ENCODE measurements around the gene TRAF5. TPM values are rescaled to one million over a fixed set of nuclear protein-coding genes. Genes with fewer than 3 reads are reported as not detected.
"Not testable (repeated sequence)": the region's sequence is repeated elsewhere in the genome, so short reads cannot be mapped to it uniquely, and the experiment has no call there.

The TRAF5 gene
- total and polyA plus RNA-seq, 2 donors (not counting 3 experiments of a cell fraction or from before 2014, with no cell fraction given): 8.5 to 17.6 TPM

GRCh38 chr1:211386921-211387320 is 60.3 kb downstream of the TRAF5 start:
- Histone ChIP-seq H3K36me3 (ENCODE audit: control insufficient read depth in 2 of 2, extremely low read depth in 1 of 2, insufficient read depth in 2 of 2, low read length in 2 of 2) (no peaks in the 10 kb centered on the region), H3K4me3 (replicated peaks in 1 of 3; ENCODE audit: insufficient read depth in 1 of 3, low read depth in 1 of 3, low read length in 3 of 3) (no peak overlapping the region), H3K4me2 (ENCODE audit: insufficient read depth, low read length) (no peak overlapping the region), H2AFZ (ENCODE audit: low read depth, low read length) (no peak overlapping the region), H3K27ac (ENCODE audit: insufficient read depth, low read depth, low read length) (no peak overlapping the region), H3K9me3 (replicated peaks; ENCODE audit: control insufficient read depth, insufficient read depth, low read length) (no peaks in the 10 kb centered on the region), H3K9me1 (replicated peaks; ENCODE audit: control insufficient read depth, extremely low read depth, insufficient read depth, low read length) (no peaks in the 10 kb centered on the region), H3K79me2 (ENCODE audit: control insufficient read depth, insufficient read depth, low read length) (no peaks in the 10 kb centered on the region), H3K9ac (replicated peaks; ENCODE audit: extremely low read depth, insufficient read depth, low read length) (no peak overlapping the region), H3K27me3 (ENCODE audit: control insufficient read depth in 2 of 2, insufficient read depth in 2 of 2, low read length in 2 of 2) (no peaks in the 10 kb centered on the region), H4K20me1 (replicated peaks; ENCODE audit: control insufficient read depth, extremely low read depth, insufficient read depth, low read length) (no peaks in the 10 kb centered on the region), H3K4me1 (ENCODE audit: control insufficient read depth, extremely low read depth, insufficient read depth, low read length) (peaks cover 10% of the 10 kb centered on the region)
- no TSS peak for BruUV-seq (replicated peaks)
- FAIRE-seq: no peak
- TF ChIP-seq POLR2AphosphoS5 (IDR thresholded peaks at IDR 0.05; ENCODE audit: insufficient read depth, low read depth, low read length) (no peak), GATA2 (IDR thresholded peaks at IDR 0.05; ENCODE audit: insufficient read depth, insufficient read length, low read depth, low read length) (no peak), CTCF (IDR thresholded peaks at IDR 0.05; ENCODE audit: extremely low read depth in 1 of 2, insufficient read depth in 1 of 2, low read depth in 1 of 2, low read length in 2 of 2) (no peak), JUN (IDR thresholded peaks at IDR 0.05; ENCODE audit: borderline replicate concordance, insufficient read depth, insufficient read length, low read depth) (no peak), FOS (IDR thresholded peaks at IDR 0.05; ENCODE audit: borderline replicate concordance, insufficient read depth, low read length) (no peak), MYC (IDR thresholded peaks at IDR 0.05; ENCODE audit: low read depth, low read length) (no peak), MAX (IDR thresholded peaks at IDR 0.05; ENCODE audit: insufficient read depth, insufficient read length) (no peak), POLR2A (IDR thresholded peaks at IDR 0.05; ENCODE audit: low read depth, low read length) (no peak), EZH2 (IDR thresholded peaks at IDR 0.05; ENCODE audit: borderline replicate concordance, low read depth, low read length, severe bottlenecking) (no peak)
- ChIA-PET CTCF (interaction anchor here (1.1 kb wide), 1 partner anchor 89 kb away, joined by 3 read pairs; no protein-coding TSS in a partner anchor), POLR2A (no interaction called here)
- intact Hi-C loops (cut with micrococcal nuclease): loop anchor here (10.0 kb wide), 1 partner anchor 1152 kb away; the partner anchor contains the start of gene SERTAD4
- dilution Hi-C loops (cut with MboI; ENCODE audit: extremely low pct_ligation_motif_present, low sequenced_read_pairs): no loop called here
- no peak for DNase-seq (ENCODE audit: low read depth, low spot score)

GRCh38 chr1:211390829-211391228 is 64.2 kb downstream of the TRAF5 start:
- dilution Hi-C loops (cut with MboI; ENCODE audit: extremely low pct_ligation_motif_present, low sequenced_read_pairs); BruUV-seq (replicated peaks): not testable (repeated sequence)

More at GRCh38 chr1:211390829-211391228, 64.2 kb downstream of the TRAF5 start:
- CTCF ChIA-PET; H3K79me2 ChIP-seq (ENCODE audit: control insufficient read depth, insufficient read depth, low read length); H3K4me1 ChIP-seq (ENCODE audit: control insufficient read depth, extremely low read depth, insufficient read depth, low read length); FAIRE-seq; H3K9me1 ChIP-seq (replicated peaks; ENCODE audit: control insufficient read depth, extremely low read depth, insufficient read depth, low read length); H3K9ac ChIP-seq (replicated peaks; ENCODE audit: extremely low read depth, insufficient read depth, low read length); H4K20me1 ChIP-seq (replicated peaks; ENCODE audit: control insufficient read depth, extremely low read depth, insufficient read depth, low read length); intact Hi-C loops (cut with micrococcal nuclease); H3K9me3 ChIP-seq (replicated peaks; ENCODE audit: control insufficient read depth, insufficient read depth, low read length); POLR2A ChIA-PET; H3K4me3 ChIP-seq (replicated peaks in 1 of 3; ENCODE audit: insufficient read depth in 1 of 3, low read depth in 1 of 3, low read length in 3 of 3); H3K27ac ChIP-seq (ENCODE audit: insufficient read depth, low read depth, low read length); H2AFZ ChIP-seq (ENCODE audit: low read depth, low read length); H3K36me3 ChIP-seq (ENCODE audit: control insufficient read depth in 2 of 2, extremely low read depth in 1 of 2, insufficient read depth in 2 of 2, low read length in 2 of 2); DNase-seq (ENCODE audit: low read depth, low spot score); H3K27me3 ChIP-seq (ENCODE audit: control insufficient read depth in 2 of 2, insufficient read depth in 2 of 2, low read length in 2 of 2); H3K4me2 ChIP-seq (ENCODE audit: insufficient read depth, low read length): not testable (repeated sequence)

All from endothelial cell of umbilical vein (primary cell).